Uterus (tissue), 2 donors: ENCODE results near the gene CD1D.

Experiments used
- POLR2A ChIP-seq, 2 donors: fragments of 450-650 bp; IDR thresholded peaks; one replicate each; pipeline ENCODE4 v1.6.1; 2016; ENCODE audit warnings: antibody characterized with exemption in 2 of 2, mild to moderate bottlenecking in 1 of 2, moderate library complexity in 1 of 2
- TF ChIP-seq, protein P1 (sequence below), 4 experiments: fragments of 200-600 bp in 2 of 4; fragments of 450-650 bp in 2 of 4; sonication (generic) in 2 of 4; IDR thresholded peaks; one replicate each; pipeline ENCODE4 v1.5.1; 2016 to 2019; ENCODE audit warnings: antibody characterized with exemption in 4 of 4, mild to moderate bottlenecking in 2 of 4, moderate library complexity in 1 of 4

GRCh38 chr1:158146165-158146564 is 34.5 kb upstream of the CD1D start:
- TF ChIP-seq, protein P1, sequence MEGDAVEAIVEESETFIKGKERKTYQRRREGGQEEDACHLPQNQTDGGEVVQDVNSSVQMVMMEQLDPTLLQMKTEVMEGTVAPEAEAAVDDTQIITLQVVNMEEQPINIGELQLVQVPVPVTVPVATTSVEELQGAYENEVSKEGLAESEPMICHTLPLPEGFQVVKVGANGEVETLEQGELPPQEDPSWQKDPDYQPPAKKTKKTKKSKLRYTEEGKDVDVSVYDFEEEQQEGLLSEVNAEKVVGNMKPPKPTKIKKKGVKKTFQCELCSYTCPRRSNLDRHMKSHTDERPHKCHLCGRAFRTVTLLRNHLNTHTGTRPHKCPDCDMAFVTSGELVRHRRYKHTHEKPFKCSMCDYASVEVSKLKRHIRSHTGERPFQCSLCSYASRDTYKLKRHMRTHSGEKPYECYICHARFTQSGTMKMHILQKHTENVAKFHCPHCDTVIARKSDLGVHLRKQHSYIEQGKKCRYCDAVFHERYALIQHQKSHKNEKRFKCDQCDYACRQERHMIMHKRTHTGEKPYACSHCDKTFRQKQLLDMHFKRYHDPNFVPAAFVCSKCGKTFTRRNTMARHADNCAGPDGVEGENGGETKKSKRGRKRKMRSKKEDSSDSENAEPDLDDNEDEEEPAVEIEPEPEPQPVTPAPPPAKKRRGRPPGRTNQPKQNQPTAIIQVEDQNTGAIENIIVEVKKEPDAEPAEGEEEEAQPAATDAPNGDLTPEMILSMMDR (IDR thresholded peaks at IDR 0.05): no peak
- no peak for TF ChIP-seq POLR2A (IDR thresholded peaks at IDR 0.05)
